SU-DHL-6 (cell line): ENCODE data around the gene WWP2.

Experiments
- H2AFZ ChIP-seq: fragments of 200-600 bp; sonication (generic); 2 replicates; pipeline ENCODE4 v1.6.1; 2014; ENCODE audit warnings: low read depth, mild to moderate bottlenecking, moderate library complexity, mixed read lengths, antibody characterized with exemption, low read length; ENCODE audit not compliant: severe bottlenecking
- H3F3A ChIP-seq: fragments of 200-600 bp; shearing (Covaris generic); 2 replicates; pipeline ENCODE4 v1.6.0; 2016; ENCODE audit warnings: antibody characterized with exemption, mild to moderate bottlenecking; ENCODE audit not compliant: insufficient read depth
- H3K27ac ChIP-seq: fragments of 200-600 bp; sonication (generic); 2 replicates; pipeline ENCODE4 v1.5.1; 2016; ENCODE audit warnings: low read depth, mild to moderate bottlenecking, low read length, moderate library complexity, mixed read lengths
- H3K27me3 ChIP-seq: fragments of 200-600 bp; sonication (generic), shearing (Covaris generic); 2 replicates; pipeline ENCODE4 v1.6.0; 2014; ENCODE audit warnings: mild to moderate bottlenecking, low read length
- H3K36me3 ChIP-seq: fragments of 200-600 bp; sonication (generic); 2 replicates; pipeline ENCODE4 v1.6.1; 2014; ENCODE audit warnings: mild to moderate bottlenecking, low read length, mixed read lengths
- H3K4me2 ChIP-seq: fragments of 300-600, 200-600 bp; shearing (Covaris generic), sonication (generic); 2 replicates; pipeline ENCODE4 v1.6.0; 2014; ENCODE audit warnings: low read length, low read depth, mild to moderate bottlenecking; ENCODE audit not compliant: poor library complexity, severe bottlenecking
- H3K4me3 ChIP-seq: fragments of 200-600 bp; sonication (generic); 2 replicates; pipeline ENCODE4 v1.5.1; 2014; ENCODE audit warnings: antibody characterized with exemption, low read length, mild to moderate bottlenecking, mixed read lengths; ENCODE audit not compliant: insufficient read depth, poor library complexity, severe bottlenecking
- H3K79me2 ChIP-seq: fragments of 200-600 bp; sonication (generic); 2 replicates; pipeline ENCODE4 v1.6.1; 2014; ENCODE audit warnings: mild to moderate bottlenecking, low read length, moderate library complexity; ENCODE audit not compliant: insufficient read depth
- H3K9ac ChIP-seq: fragments of 200-600 bp; sonication (generic); 2 replicates; pipeline ENCODE4 v1.7.0; 2014; ENCODE audit warnings: mild to moderate bottlenecking, low read length
- H3K9me2 ChIP-seq: fragments of 200-600 bp; sonication (generic); replicated peaks from 2 replicates; pipeline ENCODE4 v1.6.1; 2014; ENCODE audit warnings: low read length; ENCODE audit not compliant: insufficient read depth
- H3K9me3 ChIP-seq: fragments of 200-600 bp; sonication (generic); 2 replicates; pipeline ENCODE4 v1.6.1; 2014; ENCODE audit warnings: low read length, mixed read lengths; ENCODE audit not compliant: insufficient read depth
- H4K20me1 ChIP-seq: fragments of 200-600 bp; sonication (generic); 2 replicates; pipeline ENCODE4 v1.6.1; 2014; ENCODE audit warnings: low read depth, mild to moderate bottlenecking, antibody characterized with exemption, low read length, moderate library complexity, mixed read lengths
- EZH2phosphoT487 ChIP-seq: fragments of 200-600 bp; sonication (generic), shearing (Covaris generic); conservative IDR thresholded peaks from 2 replicates; pipeline ENCODE4 v1.6.1; 2018; ENCODE audit warnings: mild to moderate bottlenecking, antibody characterized with exemption, low read length, moderate library complexity, mixed read lengths
- TF ChIP-seq, protein P1 (sequence below): fragments of 200-600 bp; sonication (generic); IDR thresholded peaks from one replicate; pipeline ENCODE4 v1.5.1; 2017; ENCODE audit warnings: antibody characterized with exemption, mild to moderate bottlenecking, low read length, moderate library complexity; ENCODE audit not compliant: insufficient read depth, poor library complexity, severe bottlenecking

WWP2 gene

DNA sequence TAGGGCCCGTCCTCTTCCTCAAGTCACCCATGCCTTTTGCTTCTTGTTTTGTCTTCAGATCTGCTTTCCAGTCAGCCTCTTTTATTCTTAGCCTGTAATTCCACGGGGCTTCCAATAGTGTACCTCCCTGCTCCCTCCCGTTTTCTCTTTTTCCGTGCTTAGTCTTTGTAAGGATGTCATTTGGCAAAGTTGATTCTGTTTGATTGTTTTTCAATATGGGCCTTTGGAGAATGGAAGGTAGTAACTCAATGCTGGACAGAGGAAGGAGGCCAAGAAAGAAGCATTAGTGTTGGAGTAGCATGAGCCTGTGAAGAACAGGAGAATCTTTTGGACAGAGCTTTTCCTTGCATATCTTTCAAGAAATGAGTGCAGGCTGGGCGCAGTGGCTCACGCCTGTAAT is 6.5 kb downstream of the WWP2 start:
- Histone ChIP-seq H3F3A (peaks cover 3% of the 10 kb centered on the region; the same call in 1 of the 2 replicates), H3K9ac (no peak overlapping the region), H3K4me3 (no peak overlapping the region), H4K20me1 (no peaks in the 10 kb centered on the region), H3K4me2 (no peak overlapping the region), H3K79me2 (peaks cover 97% of the 10 kb centered on the region), H3K9me2 (no peaks in the 10 kb centered on the region), H3K36me3 (no peaks in the 10 kb centered on the region), H3K27ac (no peak overlapping the region), H3K9me3 (no peaks in the 10 kb centered on the region), H3K27me3 (no peaks in the 10 kb centered on the region), H2AFZ (no peak overlapping the region)
- TF ChIP-seq EZH2phosphoT487 = no peak
- TF ChIP-seq, protein P1, sequence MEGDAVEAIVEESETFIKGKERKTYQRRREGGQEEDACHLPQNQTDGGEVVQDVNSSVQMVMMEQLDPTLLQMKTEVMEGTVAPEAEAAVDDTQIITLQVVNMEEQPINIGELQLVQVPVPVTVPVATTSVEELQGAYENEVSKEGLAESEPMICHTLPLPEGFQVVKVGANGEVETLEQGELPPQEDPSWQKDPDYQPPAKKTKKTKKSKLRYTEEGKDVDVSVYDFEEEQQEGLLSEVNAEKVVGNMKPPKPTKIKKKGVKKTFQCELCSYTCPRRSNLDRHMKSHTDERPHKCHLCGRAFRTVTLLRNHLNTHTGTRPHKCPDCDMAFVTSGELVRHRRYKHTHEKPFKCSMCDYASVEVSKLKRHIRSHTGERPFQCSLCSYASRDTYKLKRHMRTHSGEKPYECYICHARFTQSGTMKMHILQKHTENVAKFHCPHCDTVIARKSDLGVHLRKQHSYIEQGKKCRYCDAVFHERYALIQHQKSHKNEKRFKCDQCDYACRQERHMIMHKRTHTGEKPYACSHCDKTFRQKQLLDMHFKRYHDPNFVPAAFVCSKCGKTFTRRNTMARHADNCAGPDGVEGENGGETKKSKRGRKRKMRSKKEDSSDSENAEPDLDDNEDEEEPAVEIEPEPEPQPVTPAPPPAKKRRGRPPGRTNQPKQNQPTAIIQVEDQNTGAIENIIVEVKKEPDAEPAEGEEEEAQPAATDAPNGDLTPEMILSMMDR = no peak

DNA sequence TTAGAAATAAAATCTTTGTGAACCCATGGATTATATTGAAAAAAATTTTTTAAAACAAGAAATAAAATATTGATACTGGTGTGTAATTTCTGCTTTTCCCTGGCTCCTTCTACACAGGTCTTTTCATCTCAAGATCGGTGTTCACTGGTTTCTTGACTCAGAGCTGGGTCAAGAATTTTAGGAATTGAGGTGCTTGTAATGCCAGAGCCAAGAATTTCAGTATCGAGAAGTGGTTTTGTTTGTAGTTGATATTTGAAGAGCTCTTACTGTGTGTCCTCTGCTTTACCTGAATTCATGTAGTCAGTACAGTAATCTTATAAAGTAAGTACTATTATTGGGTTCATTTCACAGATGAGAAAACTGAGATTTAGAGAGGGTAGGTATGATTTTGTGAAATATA is 7.3 kb downstream of the WWP2 start:
- H3K9me3 ChIP-seq = no peaks in the 10 kb centered on the region
- H3K27ac ChIP-seq = no peak overlapping the region
- no peak for TF ChIP-seq EZH2phosphoT487
- TF ChIP-seq, protein P1 = no peak
- no peak overlapping the region for H3K4me3 ChIP-seq
- peaks cover 98% of the 10 kb centered on the region for H3K79me2 ChIP-seq
- H3F3A ChIP-seq = no peaks in the 10 kb centered on the region; the same call in 1 of the 2 replicates
- H4K20me1 ChIP-seq = no peaks in the 10 kb centered on the region
- H2AFZ ChIP-seq = no peak overlapping the region
- H3K4me2 ChIP-seq = no peak overlapping the region
- no peaks in the 10 kb centered on the region for H3K27me3 ChIP-seq
- H3K9ac ChIP-seq = no peak overlapping the region
- H3K9me2 ChIP-seq = no peaks in the 10 kb centered on the region
- H3K36me3 ChIP-seq = no peaks in the 10 kb centered on the region

DNA sequence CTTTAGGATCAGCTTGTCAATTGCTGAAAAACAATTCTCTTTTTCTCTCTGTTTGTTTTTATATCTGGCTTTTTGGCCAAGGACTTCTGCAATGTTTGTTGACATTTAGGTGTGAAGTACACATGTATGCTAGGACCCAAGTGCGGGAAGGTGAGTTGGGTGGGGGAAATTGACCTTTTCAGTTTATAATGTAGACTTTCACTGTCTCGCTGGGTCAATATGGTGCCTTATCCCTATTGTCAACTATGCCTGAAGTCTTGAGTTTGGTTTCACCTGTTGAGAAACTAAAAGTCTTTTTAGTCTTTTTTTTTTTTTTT is 9.5 kb downstream of the WWP2 start:
- TF ChIP-seq, protein P1 = no peak
- TF ChIP-seq EZH2phosphoT487 = no peak
- H3K9ac ChIP-seq = no peak overlapping the region
- H3K27me3 ChIP-seq = no peaks in the 10 kb centered on the region
- no peak overlapping the region for H3K27ac ChIP-seq
- no peak overlapping the region for H3K4me3 ChIP-seq
- H3K79me2 ChIP-seq = peaks cover 94% of the 10 kb centered on the region
- no peaks in the 10 kb centered on the region for H3K36me3 ChIP-seq
- no peak overlapping the region for H3K4me2 ChIP-seq
- H4K20me1 ChIP-seq = no peaks in the 10 kb centered on the region
- no peaks in the 10 kb centered on the region for H3K9me3 ChIP-seq
- H3F3A ChIP-seq = no peaks in the 10 kb centered on the region
- no peaks in the 10 kb centered on the region for H3K9me2 ChIP-seq
- H2AFZ ChIP-seq = no peak overlapping the region
